Activated CD4-positive, alpha-beta T cell treated with anti-CD3 and anti-CD28 coated beads for 48 hours (primary cell): ENCODE measurements around the gene TBPL2.
"Not testable (repeated sequence)": the region's sequence is repeated elsewhere in the genome, so short reads cannot be mapped to it uniquely, and the experiment has no call there.

Source experiments
- DNase-seq: peaks from one replicate; pipeline ENCODE4 v3.0.0-alpha.2; 2020

Gene TBPL2

DNA sequence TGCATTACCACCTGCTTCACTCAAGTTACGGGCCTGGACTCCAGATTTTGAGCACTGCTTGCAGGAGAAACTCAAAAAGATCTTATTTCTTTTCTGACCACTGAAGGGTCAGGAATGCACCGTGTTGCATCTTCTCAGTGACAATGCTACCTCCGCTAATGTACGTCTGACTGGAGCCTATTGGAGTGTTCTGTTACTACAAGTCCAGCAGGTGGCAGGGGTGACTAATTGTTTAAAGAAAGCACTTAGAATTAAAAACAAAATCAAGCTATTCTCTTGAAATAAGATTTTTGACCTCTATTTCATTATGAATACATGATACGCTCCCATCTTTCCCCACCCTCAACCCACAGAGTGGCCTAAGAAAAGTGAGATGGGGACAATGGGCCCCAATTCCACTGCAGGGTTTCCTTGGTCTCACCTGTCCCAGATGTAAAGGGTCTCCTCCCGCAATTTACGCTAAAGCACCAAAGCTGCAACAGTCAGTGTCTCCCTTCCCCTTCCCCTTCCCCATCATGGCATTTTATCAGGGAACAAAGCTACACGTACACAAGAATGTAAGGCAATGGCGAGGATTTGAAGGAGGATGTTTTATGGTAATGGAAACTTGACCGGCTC lies 2.2 kb downstream of the TBPL2 start:
- peak; percentile 36 for DNase-seq

DNA sequence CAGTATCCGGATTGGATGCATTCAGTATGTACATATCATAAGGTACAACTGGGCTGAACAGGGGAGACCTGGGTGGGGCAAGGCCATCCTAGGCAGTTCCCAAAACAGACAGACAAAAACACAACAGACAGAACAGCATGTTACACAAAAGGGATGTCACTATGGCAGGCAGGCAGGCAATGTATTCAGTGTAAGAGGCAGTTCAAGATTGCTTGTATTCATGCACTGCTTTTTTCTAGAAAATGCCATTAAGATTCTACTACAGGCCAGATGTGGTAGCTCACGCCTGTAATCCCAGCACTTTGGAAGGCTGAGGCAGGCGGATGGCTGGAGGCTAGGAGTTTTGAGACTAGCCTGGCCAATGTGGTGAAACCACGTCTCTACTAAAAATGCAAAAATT lies 3.5 kb downstream of the TBPL2 start:
- DNase-seq, result no peak

DNA sequence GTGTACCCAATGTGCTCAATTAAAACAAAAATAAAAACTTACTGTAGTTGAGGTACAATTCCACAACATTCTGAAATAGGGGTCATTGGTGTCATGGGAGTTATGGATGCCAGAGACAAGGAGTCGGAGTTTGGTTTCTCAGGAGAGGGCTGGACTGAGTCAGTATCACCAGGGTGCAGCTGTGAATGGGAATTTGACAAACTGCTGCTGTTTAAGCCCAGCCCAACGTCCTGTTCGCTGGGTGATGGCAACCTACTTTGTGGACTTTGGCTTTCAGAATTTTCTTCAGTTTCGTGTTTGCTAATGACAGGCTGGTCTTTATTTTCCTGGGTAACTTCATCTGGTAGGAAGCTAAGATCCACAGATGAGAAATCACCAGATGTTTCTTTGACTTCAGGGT lies 3.9 kb downstream of the TBPL2 start:
- DNase-seq, result no peak

DNA sequence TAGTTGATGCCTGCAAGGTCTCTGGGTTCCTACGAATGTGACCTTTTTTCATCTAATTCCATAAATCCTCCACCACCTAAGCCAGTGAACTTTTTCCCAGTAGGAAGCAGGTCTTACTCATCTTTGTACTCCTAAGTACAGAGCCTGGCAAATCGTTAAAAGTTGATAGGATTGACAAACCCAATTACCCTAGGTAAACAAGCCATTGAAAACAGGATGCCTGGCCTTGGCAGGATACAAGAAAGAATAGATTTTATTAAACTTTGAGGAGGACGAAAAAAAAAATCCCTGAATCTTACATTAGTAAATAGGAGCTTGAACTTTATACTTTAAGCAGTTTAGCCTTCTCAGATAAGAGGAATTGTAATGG lies 5.6 kb downstream of the TBPL2 start:
- DNase-seq, result no peak

DNA sequence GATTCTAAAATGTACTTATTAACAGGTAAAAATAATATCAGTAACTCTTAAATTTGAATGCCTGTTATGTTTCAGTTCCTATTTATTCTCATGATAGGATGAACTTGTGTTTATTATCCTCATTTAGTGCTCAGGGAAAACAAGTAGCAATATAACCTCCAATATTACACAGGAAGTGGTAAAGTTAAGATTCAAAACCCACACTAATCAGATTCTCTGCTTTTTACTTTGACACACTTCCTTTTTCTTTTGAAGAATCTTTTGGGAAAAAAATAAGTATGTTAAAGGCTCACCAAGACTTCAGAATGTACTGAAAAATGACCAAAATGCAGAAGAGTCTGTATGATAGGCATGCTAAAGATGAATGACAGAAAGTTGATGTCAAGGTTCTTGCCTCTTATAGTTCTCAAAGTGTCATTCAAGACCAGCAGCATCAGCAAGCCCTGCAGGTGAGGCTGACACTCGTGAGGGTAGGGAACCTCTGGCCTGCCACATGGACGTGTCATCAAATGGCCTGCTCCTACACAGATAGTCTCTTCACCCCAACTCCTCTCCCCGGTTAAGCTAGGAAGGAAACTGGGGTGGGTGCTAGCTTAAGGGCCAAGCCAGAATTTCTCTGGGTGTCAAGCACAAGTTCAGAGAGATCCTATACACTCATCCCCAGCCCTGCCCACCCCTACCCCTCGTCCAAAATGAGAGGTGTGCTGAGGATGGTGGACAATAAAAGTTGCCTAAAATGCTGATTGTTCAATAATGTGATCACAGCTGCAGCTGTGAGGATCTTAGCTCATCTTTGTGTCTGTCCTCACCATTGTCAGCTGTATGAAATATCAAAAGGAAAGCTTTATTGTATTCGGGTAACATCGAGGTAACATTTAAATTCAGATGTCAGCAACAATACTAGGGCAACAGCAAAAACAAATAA lies 6.3 kb downstream of the TBPL2 start:
- DNase-seq, result no peak

DNA sequence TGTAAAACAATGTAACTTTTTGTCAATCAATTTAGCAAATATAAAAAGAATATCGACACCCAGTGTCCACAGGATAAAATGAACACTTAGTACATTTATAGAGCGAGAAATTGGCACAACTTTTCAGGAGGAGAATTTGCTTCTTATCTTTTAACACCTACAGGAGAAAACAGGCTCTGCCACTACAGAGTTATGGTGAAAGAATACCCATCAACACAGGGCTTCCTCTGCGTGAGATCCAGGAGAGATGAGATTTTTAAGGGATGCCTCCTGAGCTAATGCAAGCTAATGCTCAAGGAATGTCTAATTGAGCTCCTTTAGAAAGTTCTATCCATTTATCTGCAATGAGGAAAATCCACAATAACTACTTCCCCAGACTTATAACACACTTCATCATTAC lies 7.8 kb downstream of the TBPL2 start:
- no peak for DNase-seq

DNA sequence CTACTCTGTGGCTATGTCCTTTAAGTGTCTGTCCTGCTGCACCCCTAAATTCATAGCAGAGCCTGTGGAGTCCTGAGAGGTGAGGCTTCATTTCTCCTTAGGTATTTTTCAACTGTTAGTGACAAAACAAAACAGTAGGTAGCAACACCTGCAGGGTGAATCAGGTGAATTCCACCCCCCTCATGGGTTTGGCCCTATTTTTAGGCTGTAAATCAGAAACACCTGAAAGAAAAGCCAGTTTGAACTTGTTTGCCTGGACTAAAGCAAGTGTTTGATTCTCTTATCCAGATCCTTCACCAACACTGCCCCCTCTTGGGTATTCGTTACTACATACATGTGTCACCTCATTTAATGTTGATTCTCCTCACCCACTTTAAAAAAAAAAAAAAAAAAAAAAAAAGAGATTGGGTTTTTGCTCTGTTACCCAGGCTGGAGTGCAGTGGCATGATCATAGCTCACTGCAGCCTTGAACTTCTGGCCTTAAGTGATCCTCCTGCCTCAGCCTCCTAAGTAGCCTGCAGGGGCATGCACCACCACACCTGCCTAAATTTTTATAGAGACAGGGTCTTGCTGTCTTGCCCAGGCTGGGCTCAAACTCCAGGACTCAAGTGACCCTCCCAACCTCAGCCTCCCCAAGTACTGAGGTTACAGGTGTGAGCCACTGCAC lies 10.3 kb downstream of the TBPL2 start:
- DNase-seq, result peak; percentile 47

DNA sequence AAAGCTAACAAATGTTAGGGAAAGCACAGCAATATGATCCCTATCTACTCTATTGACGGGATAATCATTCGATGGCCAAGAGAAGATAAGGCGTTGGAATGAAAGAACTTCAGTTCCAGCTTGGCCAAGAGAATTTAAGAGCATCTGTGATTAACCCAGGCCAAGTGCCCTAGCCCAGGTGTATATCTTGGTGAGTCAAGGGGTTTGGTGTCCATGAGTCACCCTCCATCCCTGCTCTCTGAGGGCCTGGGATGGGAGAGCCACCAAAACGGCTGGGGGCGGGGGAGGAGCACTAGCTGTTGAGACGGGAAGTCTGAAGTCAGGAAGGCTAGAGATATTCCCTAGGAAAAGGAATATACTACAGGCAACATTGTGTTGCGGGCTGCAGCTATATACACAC lies 13.0 kb downstream of the TBPL2 start:
- DNase-seq, result no peak

DNA sequence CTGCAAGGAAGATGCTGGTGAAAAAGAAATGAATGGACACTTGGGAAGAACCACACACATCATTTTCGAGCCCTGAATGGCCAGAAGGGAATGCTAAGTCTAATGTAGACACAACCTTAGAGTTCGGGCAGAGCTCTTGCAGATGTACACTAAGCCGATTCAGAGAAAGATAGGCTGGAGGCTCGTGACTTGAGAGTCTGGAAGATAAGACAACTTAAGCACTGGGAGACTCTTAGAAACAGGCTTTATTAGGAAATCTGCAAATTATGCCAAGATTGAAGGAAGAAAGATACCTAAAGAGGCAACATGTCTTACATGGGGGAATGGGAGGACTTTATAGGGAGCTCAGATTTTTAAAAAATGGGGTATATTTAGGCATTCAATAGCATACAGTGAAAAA lies 13.5 kb downstream of the TBPL2 start:
- DNase-seq, result no peak

DNA sequence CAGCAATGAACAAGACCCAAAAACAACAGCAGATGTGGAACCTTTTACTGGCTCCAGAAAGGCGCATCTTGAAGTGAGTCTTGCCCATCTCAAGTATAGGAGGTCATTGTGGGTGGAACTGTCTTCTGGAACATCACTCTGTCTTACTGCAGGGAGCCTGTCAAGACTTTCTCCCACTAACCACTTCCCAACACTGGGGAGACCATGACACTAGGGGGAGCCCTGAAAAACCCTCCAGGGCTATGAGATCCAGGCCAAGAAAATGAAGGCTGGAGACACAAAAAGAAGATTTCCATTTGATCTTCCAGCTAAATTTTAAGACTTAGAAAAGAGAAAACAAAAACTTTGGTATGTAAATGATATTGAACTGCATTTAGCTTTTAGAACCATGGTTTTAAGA lies 15.3 kb downstream of the TBPL2 start:
- no peak for DNase-seq

DNA sequence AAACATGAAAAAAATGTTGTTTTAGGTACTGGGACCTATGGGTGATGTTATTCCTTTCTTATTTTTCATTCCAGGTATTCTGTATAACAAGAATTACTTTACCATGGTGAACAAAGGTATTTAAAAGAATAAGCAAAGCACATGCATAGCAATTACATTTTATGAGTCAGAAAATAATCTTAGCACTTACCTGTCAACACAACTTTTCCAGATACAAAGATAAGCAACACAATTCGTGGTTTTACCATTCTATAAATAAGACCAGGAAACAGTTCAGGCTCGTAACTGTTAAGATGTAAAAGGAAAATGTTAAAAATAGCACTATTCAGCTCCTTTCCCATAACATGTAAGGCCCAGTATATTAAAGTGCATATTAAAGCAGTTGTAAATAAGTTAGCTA lies 16.4 kb downstream of the TBPL2 start:
- DNase-seq, result no peak

DNA sequence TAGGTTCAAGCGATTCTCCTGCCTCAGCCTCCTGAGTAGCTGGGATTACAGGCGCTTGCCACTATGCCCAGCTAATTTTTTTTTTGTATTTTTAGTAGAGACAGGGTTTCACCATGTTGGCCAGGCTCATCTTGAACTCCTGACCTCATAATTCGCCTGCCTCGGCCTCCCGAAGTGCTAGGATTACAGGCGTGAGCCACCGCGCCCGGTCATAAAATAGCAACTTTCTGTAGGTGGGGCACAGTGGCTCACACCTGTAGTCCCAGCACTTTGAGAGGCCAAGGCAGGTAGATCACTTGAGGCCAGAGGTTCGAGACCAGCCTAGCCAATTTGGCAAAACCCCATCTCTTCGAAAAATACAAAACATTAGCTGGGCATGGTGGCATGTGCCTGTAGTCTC lies 18.1 kb downstream of the TBPL2 start:
- not testable (repeated sequence) for DNase-seq

DNA sequence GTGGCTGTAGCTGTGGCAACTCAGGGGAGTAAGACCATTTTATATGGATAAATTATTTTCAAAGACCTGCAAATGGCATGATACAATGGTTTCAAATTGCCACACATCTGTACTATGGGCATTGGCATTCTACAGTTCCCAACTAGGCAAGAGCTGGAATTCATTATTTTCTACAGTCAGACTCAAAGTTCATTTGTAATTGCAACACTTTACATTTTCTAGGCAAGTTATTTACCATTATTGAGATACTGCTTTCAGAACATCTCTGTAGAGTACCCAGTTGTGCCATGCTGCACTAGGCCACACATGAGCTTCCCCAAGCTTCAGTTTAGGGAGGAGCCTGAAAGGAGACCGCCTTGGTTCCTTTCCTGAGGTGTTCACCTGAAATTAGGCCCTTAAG lies 20.8 kb downstream of the TBPL2 start:
- no peak for DNase-seq

DNA sequence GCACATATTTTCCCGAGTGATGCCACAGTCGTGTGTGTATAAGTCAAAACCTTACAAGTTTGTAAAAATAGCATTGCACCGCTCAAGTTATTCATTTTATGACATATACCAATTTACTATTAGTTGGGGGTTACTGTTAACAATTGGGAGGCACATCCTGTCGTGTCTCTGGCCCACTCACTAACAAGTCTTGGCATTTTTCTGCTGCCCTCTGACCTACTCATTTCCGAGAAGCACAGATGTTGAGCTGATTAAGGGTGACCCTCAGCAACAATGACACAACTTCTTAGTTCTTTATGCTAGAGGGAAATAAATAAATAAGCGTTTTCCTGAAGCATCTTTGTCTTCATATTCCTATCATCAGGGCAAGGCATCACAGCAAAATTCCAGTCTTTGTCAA lies 22.0 kb downstream of the TBPL2 start:
- no peak for DNase-seq

DNA sequence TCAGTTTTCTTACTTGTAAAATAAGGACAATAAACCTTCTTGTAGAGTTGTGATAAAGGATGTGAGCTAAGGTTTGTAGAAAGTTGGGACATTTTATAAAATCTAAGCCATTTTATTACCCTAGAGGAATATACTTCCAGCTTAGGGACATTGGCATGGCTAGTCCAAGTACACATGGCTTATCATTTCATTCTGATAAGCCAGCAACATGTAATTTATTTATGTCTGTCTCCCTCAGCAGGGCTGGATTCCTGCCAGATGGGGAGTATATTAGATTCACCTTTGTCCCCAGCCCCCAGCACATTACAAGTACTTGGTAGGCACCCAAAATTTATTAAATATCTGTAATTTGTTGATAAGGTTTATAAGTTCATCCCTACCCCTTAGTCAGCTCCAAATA lies 22.5 kb downstream of the TBPL2 start:
- DNase-seq, result no peak

DNA sequence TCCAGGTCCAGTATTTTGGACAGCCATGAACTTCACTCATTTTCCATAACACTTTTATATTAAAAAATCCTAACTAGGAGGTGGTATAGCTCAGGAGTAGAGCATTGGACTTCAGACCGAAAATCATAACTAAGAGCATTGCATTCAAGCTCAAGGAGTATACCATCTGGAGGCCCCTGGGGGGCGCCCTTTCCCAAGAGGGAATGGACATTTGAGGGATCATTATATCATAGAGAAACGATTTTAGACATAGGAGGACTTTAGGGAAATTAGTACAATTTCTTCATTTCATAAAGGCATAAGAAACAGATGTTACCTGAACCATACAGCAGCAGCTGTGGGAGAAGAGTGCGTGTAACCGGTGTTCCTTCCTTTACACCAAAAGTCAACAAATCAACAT lies 23.6 kb downstream of the TBPL2 start:
- peak; percentile 55 for DNase-seq

DNA sequence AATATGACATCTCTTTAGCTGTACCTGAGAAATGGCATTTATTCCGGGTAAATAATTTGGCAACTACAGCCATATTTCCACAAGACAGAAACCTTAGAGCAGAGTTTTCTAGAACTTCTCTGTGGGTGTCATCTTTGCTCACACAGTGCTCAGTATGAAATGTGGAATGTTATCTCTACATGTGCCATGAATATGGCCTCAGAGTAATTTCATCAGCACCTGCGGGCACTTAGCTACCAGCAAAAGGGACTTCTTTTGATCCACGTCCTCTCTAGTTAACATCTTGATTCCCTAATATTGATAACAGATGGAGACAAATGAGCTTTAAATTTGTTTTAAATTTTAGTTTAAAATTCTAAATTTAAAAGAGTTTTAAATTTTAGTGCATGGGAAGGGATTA lies 25.9 kb downstream of the TBPL2 start:
- no peak for DNase-seq

DNA sequence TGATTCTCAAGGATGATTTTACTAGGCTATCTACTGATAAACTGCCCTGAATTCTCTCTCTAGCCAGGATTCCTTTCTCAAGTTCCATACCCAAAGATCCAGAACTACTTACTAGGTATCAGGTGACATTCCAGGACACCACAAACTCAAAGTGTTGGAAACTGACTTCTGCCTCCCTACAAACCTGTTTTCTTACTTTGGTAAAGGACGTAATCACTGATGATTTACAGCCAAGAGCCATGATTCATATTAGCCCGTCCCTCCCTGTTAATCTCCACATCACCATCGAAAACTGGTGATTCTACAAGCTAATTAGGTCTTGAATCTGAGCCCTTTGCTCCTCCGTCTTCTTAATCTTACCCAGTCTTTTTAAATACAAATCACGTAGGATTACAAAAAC lies 27.7 kb downstream of the TBPL2 start:
- no peak for DNase-seq

DNA sequence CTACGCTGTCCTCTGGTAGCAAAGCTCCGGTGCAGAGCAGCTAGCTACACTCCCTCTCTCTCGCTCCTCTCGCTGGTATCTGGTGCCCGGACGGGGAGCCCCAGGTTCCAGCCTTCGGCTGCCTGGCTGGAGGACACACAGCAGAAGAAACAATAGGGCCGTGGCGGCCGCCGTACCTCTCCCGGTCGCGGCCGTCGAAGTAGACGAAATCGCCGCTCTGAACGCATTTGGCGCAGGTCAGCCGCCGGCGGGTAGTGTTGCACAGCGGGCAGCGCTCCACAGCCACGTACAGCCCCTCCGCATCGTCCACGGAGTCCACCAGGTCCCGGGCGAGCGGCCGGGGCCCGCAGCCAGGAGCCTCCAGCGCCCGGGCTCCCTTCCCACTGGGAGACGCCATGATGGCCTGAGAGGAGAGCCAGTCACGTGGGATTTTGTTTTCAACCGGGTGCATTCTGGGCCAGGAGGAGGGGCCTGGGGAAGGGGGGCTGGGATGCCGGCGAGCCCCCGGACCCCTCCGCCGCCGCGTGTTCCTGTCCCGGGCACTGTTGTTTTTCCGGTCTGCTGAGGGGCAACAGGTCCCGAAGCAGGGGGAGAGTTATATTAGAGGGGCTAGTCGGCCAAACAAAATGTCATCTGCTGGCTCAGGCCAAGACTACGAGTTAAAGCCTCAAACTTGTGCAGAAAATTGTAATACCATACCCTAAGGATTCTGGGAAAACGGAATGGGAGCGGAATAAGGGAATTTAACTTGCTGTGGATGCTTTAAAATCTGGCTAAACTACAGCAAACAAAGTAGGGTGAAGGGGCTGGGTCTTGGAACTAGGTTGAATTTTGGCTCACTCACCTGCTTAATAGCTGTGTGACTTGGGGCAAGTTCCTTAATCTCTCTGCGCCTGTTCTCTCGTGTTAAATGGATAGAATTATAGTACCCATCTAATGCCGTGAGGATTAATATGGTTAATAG lies 28.7 kb downstream of the TBPL2 start, which contains the start of gene ATG14:
TSS of gene ATG14 (minus strand) at position 405 of the 964 bp plus-strand sequence. CDS start at position 397, 8 bp downstream.
- peak; percentile 83 for DNase-seq

DNA sequence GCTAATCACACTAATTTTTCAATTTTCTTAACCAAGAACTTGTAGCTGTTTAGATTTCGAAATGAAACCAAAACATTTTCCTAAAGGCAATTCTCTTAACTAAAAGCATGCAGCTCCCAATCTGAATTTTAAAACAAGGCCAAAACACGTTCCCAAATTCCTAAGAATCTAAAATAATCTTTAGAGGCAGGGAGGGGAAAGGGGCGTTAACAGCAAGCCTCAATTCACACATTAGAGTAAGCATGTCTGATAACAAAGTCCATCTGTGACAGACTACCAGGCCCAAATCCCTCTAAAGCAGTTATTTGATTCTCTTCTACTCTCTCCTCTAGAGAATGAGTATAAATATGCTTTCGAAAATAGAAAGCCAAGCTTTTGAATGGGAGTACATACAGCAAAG lies 29.5 kb downstream of the TBPL2 start:
- no peak for DNase-seq

DNA sequence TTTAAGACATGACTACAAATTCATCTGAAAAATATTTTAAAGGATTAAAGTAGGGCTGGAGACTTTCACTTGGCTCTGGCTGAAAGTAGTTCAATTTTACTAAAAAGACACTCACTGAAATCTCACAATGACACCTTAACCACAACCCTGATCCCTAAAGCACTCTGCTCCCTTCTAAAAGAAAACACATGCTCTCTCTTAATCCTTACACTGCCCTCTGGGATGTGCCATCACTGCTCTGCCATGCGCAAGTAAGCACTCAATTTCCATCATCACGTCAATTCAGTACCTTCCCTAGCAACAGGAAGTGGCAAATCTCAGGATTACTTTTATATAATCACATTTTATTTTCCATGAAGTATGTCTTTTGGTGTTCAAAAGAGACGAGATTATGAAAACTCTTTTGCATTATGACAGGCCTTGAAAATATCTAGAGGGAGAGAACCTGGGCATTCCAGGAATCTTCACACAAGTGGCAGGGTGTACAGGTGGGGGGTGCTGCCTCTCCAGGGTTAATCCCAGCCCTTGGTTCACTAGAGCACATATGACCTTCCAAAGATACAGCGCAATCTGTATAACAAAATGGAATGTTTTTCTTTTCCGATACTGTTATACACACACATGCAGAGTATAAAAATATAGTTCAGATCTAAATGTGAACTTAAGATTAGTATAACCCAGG lies 36.1 kb downstream of the TBPL2 start:
- no peak for DNase-seq

DNA sequence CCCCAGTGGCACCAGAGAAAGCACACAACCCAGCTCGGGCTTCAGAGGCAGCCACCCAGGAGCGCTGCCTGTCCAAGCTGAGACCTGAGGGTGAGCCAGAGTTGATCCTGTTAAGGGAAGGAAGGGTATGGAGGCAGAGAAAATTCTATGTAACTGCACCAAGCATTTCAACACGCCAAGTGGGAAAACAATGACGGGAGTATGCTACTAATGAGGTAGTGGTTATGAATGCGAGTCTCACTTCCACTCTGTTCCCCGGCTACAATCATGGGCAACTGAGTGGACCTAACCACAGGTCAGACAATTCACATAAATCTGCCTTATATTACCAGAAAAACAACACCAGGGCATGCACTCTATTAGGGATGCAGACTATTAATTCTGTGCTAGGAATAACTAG lies 38.7 kb downstream of the TBPL2 start:
- DNase-seq, result no peak
